Measurements from ENCODE around the gene PLS3. TPM values are rescaled to one million over a fixed set of nuclear protein-coding genes. Genes with fewer than 3 reads are reported as not detected.

The PLS3 gene
- total and polyA plus RNA-seq, 3 donors from 2014 or later = 26.6 to 49.2 (median 35.4) TPM

GRCh38 chrX:115573185-115573584 lies 12.2 kb downstream of the PLS3 start:
- no peaks in the 10 kb centered on the region for H3K36me3 ChIP-seq (ENCODE audit: low read depth, missing control alignments)
- WGBS, 2 donors = 31 to 70% methylated on average over 2 of the region's 2 CpGs
- no peak for DNase-seq
- intact Hi-C loops (cut with DNase I; ENCODE audit: low total_unique reads) = no loop called here
- peak overlapping the region in 1 of 2 donors; percentile 64 for H3K27ac ChIP-seq
- TF ChIP-seq CTCF (IDR thresholded peaks at IDR 0.05) (no peak), POLR2A (IDR thresholded peaks at IDR 0.05) (no peak)
- H3K4me1 ChIP-seq = no peaks in the 10 kb centered on the region
- H3K27me3 ChIP-seq = no peaks in the 10 kb centered on the region
- H3K9me3 ChIP-seq = no peaks in the 10 kb centered on the region
- H3K4me3 ChIP-seq = no peak overlapping the region

GRCh38 chrX:115576676-115577075 lies 15.7 kb downstream of the PLS3 start:
- H3K27ac ChIP-seq = no peak overlapping the region
- 89 to 93% methylated on average over 4 to 5 of the region's 5 CpGs for WGBS, 2 donors
- no peak for DNase-seq
- H3K9me3 ChIP-seq = no peaks in the 10 kb centered on the region
- H3K27me3 ChIP-seq = no peaks in the 10 kb centered on the region
- no peak overlapping the region for H3K4me3 ChIP-seq
- intact Hi-C loops (cut with DNase I; ENCODE audit: low total_unique reads) = no loop called here
- no peaks in the 10 kb centered on the region for H3K36me3 ChIP-seq (ENCODE audit: low read depth, missing control alignments)
- no peaks in the 10 kb centered on the region for H3K4me1 ChIP-seq
- no peak for TF ChIP-seq POLR2A (IDR thresholded peaks at IDR 0.05)

GRCh38 chrX:115579327-115579726 lies 18.4 kb downstream of the PLS3 start:
- H3K4me1 ChIP-seq = no peaks in the 10 kb centered on the region
- no peak for TF ChIP-seq CTCF (IDR thresholded peaks at IDR 0.05)
- no peak overlapping the region for H3K27ac ChIP-seq
- no peak for DNase-seq
- H3K36me3 ChIP-seq (ENCODE audit: low read depth, missing control alignments) = no peaks in the 10 kb centered on the region
- no peaks in the 10 kb centered on the region for H3K27me3 ChIP-seq
- intact Hi-C loops (cut with DNase I; ENCODE audit: low total_unique reads) = no loop called here
- no peaks in the 10 kb centered on the region for H3K9me3 ChIP-seq
- WGBS, 2 donors = 89 to 97% methylated on average over 2 of the region's 2 CpGs
- H3K4me3 ChIP-seq = no peak overlapping the region

GRCh38 chrX:115579786-115580294 lies 18.9 kb downstream of the PLS3 start:
- no peak for DNase-seq
- no peaks in the 10 kb centered on the region for H3K36me3 ChIP-seq (ENCODE audit: low read depth, missing control alignments)
- H3K4me3 ChIP-seq = no peak overlapping the region
- no peaks in the 10 kb centered on the region for H3K27me3 ChIP-seq
- no peaks in the 10 kb centered on the region for H3K4me1 ChIP-seq
- intact Hi-C loops (cut with DNase I; ENCODE audit: low total_unique reads) = no loop called here
- TF ChIP-seq POLR2A (IDR thresholded peaks at IDR 0.05) (no peak), CTCF (IDR thresholded peaks at IDR 0.05) (no peak)
- H3K27ac ChIP-seq = no peak overlapping the region
- H3K9me3 ChIP-seq = no peaks in the 10 kb centered on the region
- WGBS, 2 donors = 91 to 94% methylated on average over 8 of the region's 8 CpGs

- Histone ChIP-seq H3K4me3 (no peak overlapping the region), H3K9me3 (no peaks in the 10 kb centered on the region), H3K27me3 (no peaks in the 10 kb centered on the region), H3K4me1 (no peaks in the 10 kb centered on the region), H3K36me3 (ENCODE audit: low read depth, missing control alignments) (no peaks in the 10 kb centered on the region), H3K27ac (peak overlapping the region in 1 of 2 donors; percentile 19)
- no peak for TF ChIP-seq POLR2A (IDR thresholded peaks at IDR 0.05)
- TF ChIP-seq CTCF (IDR thresholded peaks at IDR 0.05) = no peak
- WGBS, 2 donors = 38 to 49% methylated on average over 2 of the region's 2 CpGs
- no peak for DNase-seq
- intact Hi-C loops (cut with DNase I; ENCODE audit: low total_unique reads) = no loop called here
Observed at GRCh38 chrX:115581759-115582615, 21.0 kb downstream of the PLS3 start.
